MG63 (cell line): ENCODE measurements around the gene ATP5PD. TPM values are rescaled to one million over a fixed set of nuclear protein-coding genes. Genes with fewer than 3 reads are reported as not detected.
"Not testable (repeated sequence)": the region's sequence is repeated elsewhere in the genome, so short reads cannot be mapped to it uniquely, and the experiment has no call there.

Experiments
- DNase-seq: peaks from one replicate; pipeline ENCODE4 v3.0.0-alpha.2; 2020
- H3K27me3 ChIP-seq: fragments of 250-450 bp; sonication (Bioruptor Pico); 2 replicates; pipeline ENCODE4 v1.5.1; 2020; ENCODE audit warnings: mild to moderate bottlenecking, moderate library complexity
- H3K36me3 ChIP-seq: fragments of 250-450 bp; sonication (Bioruptor Pico); 2 replicates; pipeline ENCODE4 v1.5.1; 2020; ENCODE audit warnings: mild to moderate bottlenecking, moderate library complexity
- H3K4me3 ChIP-seq: fragments of 250-450 bp; sonication (Bioruptor Pico); 2 replicates; pipeline ENCODE4 v1.5.1; 2020; ENCODE audit warnings: mild to moderate bottlenecking, moderate library complexity
- H3K9me3 ChIP-seq: fragments of 250-450 bp; sonication (Bioruptor Pico); 2 replicates; pipeline ENCODE4 v1.5.1; 2020; ENCODE audit warnings: mild to moderate bottlenecking, moderate library complexity
- total RNA-seq: library from RNA; depleted of rRNA; stranded (reverse); fragments of >200 nt; shearing (Covaris generic); gene quantifications from 2 replicates; pipeline ENCODE4 v1.2.3, GENCODE V29; 2014; ENCODE audit warnings: low replicate concordance

Gene ATP5PD
- total RNA-seq, 1 experiment from 2014 or later, result 296 TPM

- Histone ChIP-seq H3K36me3 (no peaks in the 10 kb centered on the region), H3K4me3 (no peak overlapping the region), H3K9me3 (no peaks in the 10 kb centered on the region), H3K27me3 (no peaks in the 10 kb centered on the region)
- no peak for DNase-seq
Measured at GRCh38 chr17:75081611-75082540, 35.1 kb upstream of the ATP5PD start.

GRCh38 chr17:75079023-75079373 is 32.2 kb upstream of the ATP5PD start:
- no peak for DNase-seq
- no peaks in the 10 kb centered on the region for H3K9me3 ChIP-seq
- no peak overlapping the region for H3K4me3 ChIP-seq
- H3K27me3 ChIP-seq, result no peaks in the 10 kb centered on the region
- no peaks in the 10 kb centered on the region for H3K36me3 ChIP-seq

GRCh38 chr17:75078284-75079022 is 31.7 kb upstream of the ATP5PD start:
- H3K9me3 ChIP-seq, result no peaks in the 10 kb centered on the region
- no peaks in the 10 kb centered on the region for H3K36me3 ChIP-seq
- no peak overlapping the region for H3K4me3 ChIP-seq
- H3K27me3 ChIP-seq, result no peaks in the 10 kb centered on the region
- peak; percentile 91 for DNase-seq

GRCh38 chr17:75077496-75078283 is 30.9 kb upstream of the ATP5PD start:
- Histone ChIP-seq H3K4me3 (no peak overlapping the region), H3K36me3 (no peaks in the 10 kb centered on the region)
- DNase-seq, result no peak

GRCh38 chr17:75077072-75077495 is 30.3 kb upstream of the ATP5PD start:
- Histone ChIP-seq H3K27me3 (no peaks in the 10 kb centered on the region), H3K4me3 (no peak overlapping the region), H3K9me3 (no peaks in the 10 kb centered on the region), H3K36me3 (no peaks in the 10 kb centered on the region)
- no peak for DNase-seq

More at GRCh38 chr17:75077496-75078283, 30.9 kb upstream of the ATP5PD start:
- Histone ChIP-seq H3K27me3 (no peaks in the 10 kb centered on the region), H3K9me3 (no peaks in the 10 kb centered on the region)

- no peaks in the 10 kb centered on the region for H3K36me3 ChIP-seq
- no peaks in the 10 kb centered on the region for H3K9me3 ChIP-seq
- no peak overlapping the region for H3K4me3 ChIP-seq
- DNase-seq, result no peak
- H3K27me3 ChIP-seq, result no peaks in the 10 kb centered on the region
Measured at GRCh38 chr17:75075597-75076336, 29.0 kb upstream of the ATP5PD start.

GRCh38 chr17:75074532-75074931 is 27.8 kb upstream of the ATP5PD start:
- H3K9me3 ChIP-seq, result no peaks in the 10 kb centered on the region
- no peak overlapping the region for H3K4me3 ChIP-seq
- no peaks in the 10 kb centered on the region for H3K36me3 ChIP-seq
- no peaks in the 10 kb centered on the region for H3K27me3 ChIP-seq
- DNase-seq, result no peak

- Histone ChIP-seq H3K27me3 (no peaks in the 10 kb centered on the region), H3K36me3 (no peaks in the 10 kb centered on the region), H3K9me3 (no peaks in the 10 kb centered on the region), H3K4me3 (no peak overlapping the region)
- no peak for DNase-seq
Measured at GRCh38 chr17:75073618-75074047, 26.9 kb upstream of the ATP5PD start.

- not testable (repeated sequence) for H3K4me3 ChIP-seq, H3K9me3 ChIP-seq, H3K27me3 ChIP-seq, DNase-seq, H3K36me3 ChIP-seq
Measured at GRCh38 chr17:75072909-75073308, 26.1 kb upstream of the ATP5PD start.

GRCh38 chr17:75071478-75072271 is 24.9 kb upstream of the ATP5PD start:
- H3K36me3 ChIP-seq, DNase-seq, H3K9me3 ChIP-seq, H3K4me3 ChIP-seq, H3K27me3 ChIP-seq: not testable (repeated sequence)

GRCh38 chr17:75069783-75070182 is 23.0 kb upstream of the ATP5PD start:
- no peaks in the 10 kb centered on the region for H3K27me3 ChIP-seq
- no peaks in the 10 kb centered on the region for H3K9me3 ChIP-seq
- no peak overlapping the region for H3K4me3 ChIP-seq
- DNase-seq, result no peak
- H3K36me3 ChIP-seq, result no peaks in the 10 kb centered on the region

- Histone ChIP-seq H3K9me3 (no peaks in the 10 kb centered on the region), H3K27me3 (no peaks in the 10 kb centered on the region), H3K4me3 (no peak overlapping the region), H3K36me3 (peaks cover 7% of the 10 kb centered on the region)
- DNase-seq, result no peak
Measured at GRCh38 chr17:75068750-75069149, 22.0 kb upstream of the ATP5PD start.

- Histone ChIP-seq H3K36me3 (peaks cover 16% of the 10 kb centered on the region), H3K4me3 (no peak overlapping the region), H3K27me3 (no peaks in the 10 kb centered on the region), H3K9me3 (no peaks in the 10 kb centered on the region)
- peak; percentile 33 for DNase-seq
Measured at GRCh38 chr17:75067856-75068255, 21.1 kb upstream of the ATP5PD start.

GRCh38 chr17:75065562-75066151 is 18.9 kb upstream of the ATP5PD start:
- Histone ChIP-seq H3K4me3 (no peak overlapping the region), H3K36me3 (peaks cover 36% of the 10 kb centered on the region), H3K9me3 (no peaks in the 10 kb centered on the region), H3K27me3 (no peaks in the 10 kb centered on the region)
- DNase-seq, result no peak

- peaks cover 37% of the 10 kb centered on the region for H3K36me3 ChIP-seq
- no peaks in the 10 kb centered on the region for H3K9me3 ChIP-seq
Measured at GRCh38 chr17:75064867-75065561, 18.2 kb upstream of the ATP5PD start.

More at GRCh38 chr17:75064867-75065561, 18.2 kb upstream of the ATP5PD start:
- Histone ChIP-seq H3K4me3 (no peak overlapping the region), H3K27me3 (no peaks in the 10 kb centered on the region)
- no peak for DNase-seq
